Keratinocyte (primary cell): ENCODE results near the gene BAIAP3.

Experiments
- EZH2 ChIP-seq: IDR thresholded peaks from one replicate; pipeline ENCODE4 v1.6.1; 2012; ENCODE audit warnings: inconsistent platforms, mild to moderate bottlenecking, low read length, moderate library complexity
- TF ChIP-seq, protein P1 (sequence below), 3 experiments: IDR thresholded peaks in 1 of 3; conservative IDR thresholded peaks in 1 of 3; optimal IDR thresholded peaks in 1 of 3; 2 replicates in 2 of 3; 3 replicates in 1 of 3; pipeline versions ENCODE3 to v1.5.1; 2011; ENCODE audit warnings: low read length in 3 of 3, mild to moderate bottlenecking in 3 of 3, moderate library complexity in 2 of 3, control low read depth in 1 of 3, inconsistent platforms in 1 of 3; ENCODE audit not compliant: insufficient read depth in 2 of 3; ENCODE audit errors: extremely low read depth in 1 of 3

DNA sequence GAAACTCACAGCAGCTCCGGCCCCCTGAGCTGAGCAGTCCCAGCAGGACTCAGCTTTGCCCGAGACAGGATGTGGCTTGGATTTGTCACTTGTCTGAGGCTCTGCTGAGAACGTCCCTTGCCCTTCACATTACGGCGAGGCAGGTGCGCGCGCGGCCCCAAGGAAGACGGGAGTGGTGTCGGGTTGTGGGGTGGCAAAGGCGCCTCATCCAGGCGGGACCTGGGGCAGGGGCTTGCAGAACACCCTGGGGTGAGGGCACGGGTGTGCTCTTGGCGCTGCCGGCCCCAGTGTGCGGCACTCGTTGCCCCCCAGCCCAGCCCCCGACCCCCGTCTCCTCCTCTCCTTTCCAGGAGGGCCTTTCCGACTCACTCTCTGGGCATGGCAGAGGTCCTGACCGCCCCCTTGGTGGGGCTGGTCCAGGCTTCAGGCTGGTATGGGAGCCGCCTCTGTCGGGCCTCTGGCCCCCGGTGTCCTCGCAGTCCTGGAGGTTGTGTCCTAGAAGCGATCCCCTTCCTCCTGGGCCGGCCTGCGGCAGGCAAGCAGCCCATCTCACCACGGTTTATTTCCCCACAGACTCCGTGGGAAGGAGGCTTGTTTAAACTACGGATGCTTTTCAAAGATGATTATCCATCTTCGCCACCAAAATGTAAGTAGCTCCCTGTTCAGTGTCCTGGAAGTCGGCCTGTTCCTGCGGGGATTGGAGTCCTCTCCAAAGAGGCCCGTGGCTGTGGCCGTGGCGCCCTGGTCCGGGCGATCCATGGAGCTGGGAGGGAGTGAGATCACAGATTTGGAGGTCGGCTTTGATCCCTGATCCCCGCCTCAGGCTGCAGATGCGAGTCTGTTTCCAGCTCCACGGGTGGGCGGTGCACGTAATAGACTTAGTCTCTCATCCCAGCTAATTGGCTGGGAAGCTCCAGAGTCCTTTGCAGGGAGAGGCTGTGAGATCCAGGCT, 18.1 kb upstream of the BAIAP3 start:
- TF ChIP-seq, protein P1, sequence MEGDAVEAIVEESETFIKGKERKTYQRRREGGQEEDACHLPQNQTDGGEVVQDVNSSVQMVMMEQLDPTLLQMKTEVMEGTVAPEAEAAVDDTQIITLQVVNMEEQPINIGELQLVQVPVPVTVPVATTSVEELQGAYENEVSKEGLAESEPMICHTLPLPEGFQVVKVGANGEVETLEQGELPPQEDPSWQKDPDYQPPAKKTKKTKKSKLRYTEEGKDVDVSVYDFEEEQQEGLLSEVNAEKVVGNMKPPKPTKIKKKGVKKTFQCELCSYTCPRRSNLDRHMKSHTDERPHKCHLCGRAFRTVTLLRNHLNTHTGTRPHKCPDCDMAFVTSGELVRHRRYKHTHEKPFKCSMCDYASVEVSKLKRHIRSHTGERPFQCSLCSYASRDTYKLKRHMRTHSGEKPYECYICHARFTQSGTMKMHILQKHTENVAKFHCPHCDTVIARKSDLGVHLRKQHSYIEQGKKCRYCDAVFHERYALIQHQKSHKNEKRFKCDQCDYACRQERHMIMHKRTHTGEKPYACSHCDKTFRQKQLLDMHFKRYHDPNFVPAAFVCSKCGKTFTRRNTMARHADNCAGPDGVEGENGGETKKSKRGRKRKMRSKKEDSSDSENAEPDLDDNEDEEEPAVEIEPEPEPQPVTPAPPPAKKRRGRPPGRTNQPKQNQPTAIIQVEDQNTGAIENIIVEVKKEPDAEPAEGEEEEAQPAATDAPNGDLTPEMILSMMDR (optimal IDR thresholded peaks at IDR 0.05 in 1 of 3, IDR thresholded peaks at IDR 0.05 in 1 of 3, conservative IDR thresholded peaks at IDR 0.05 in 1 of 3; ENCODE audit: extremely low read depth in 1 of 3, insufficient read depth in 2 of 3, low read length in 3 of 3), result no peak
- TF ChIP-seq EZH2, result no peak
